ENCODE results near the gene BBX. TPM values are rescaled to one million over a fixed set of nuclear protein-coding genes. Genes with fewer than 3 reads are reported as not detected.

The BBX gene
- total and polyA plus RNA-seq, 2 of the 13 experiments (the other 11 are each of a cell fraction or from before 2014, with no cell fraction given), result 13.7 to 23.2 TPM

DNA sequence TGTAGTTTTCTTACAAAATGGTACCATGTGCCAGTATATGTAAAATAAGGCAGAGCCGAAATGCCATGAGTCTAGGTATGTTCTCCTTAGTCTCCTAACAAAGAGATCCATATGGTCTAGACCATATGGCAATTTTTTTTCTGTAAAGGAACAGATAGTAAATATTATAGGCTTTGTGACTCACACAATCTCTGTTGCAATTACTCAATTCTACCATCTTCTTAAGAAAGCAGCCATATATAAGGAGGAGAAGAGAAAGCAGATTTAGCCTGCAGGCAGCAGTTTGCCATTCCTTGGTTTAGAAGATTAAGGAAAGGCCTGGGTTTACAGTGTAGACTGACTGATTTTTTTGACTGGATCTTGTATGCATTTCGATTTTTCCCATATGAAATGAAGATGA lies 16.3 kb upstream of the BBX start (continued):
- TF ChIP-seq, protein P1, sequence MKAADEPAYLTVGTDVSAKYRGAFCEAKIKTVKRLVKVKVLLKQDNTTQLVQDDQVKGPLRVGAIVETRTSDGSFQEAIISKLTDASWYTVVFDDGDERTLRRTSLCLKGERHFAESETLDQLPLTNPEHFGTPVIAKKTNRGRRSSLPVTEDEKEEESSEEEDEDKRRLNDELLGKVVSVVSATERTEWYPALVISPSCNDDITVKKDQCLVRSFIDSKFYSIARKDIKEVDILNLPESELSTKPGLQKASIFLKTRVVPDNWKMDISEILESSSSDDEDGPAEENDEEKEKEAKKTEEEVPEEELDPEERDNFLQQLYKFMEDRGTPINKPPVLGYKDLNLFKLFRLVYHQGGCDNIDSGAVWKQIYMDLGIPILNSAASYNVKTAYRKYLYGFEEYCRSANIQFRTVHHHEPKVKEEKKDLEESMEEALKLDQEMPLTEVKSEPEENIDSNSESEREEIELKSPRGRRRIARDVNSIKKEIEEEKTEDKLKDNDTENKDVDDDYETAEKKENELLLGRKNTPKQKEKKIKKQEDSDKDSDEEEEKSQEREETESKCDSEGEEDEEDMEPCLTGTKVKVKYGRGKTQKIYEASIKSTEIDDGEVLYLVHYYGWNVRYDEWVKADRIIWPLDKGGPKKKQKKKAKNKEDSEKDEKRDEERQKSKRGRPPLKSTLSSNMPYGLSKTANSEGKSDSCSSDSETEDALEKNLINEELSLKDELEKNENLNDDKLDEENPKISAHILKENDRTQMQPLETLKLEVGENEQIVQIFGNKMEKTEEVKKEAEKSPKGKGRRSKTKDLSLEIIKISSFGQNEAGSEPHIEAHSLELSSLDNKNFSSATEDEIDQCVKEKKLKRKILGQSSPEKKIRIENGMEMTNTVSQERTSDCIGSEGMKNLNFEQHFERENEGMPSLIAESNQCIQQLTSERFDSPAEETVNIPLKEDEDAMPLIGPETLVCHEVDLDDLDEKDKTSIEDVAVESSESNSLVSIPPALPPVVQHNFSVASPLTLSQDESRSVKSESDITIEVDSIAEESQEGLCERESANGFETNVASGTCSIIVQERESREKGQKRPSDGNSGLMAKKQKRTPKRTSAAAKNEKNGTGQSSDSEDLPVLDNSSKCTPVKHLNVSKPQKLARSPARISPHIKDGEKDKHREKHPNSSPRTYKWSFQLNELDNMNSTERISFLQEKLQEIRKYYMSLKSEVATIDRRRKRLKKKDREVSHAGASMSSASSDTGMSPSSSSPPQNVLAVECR (CRISPR knock-in tag; IDR thresholded peaks at IDR 0.05; ENCODE audit: borderline replicate concordance), result no peak
- TF ChIP-seq BRCA1 (CRISPR knock-in tag; IDR thresholded peaks at IDR 0.05), result no peak
- TF ChIP-seq ZNF34 (CRISPR knock-in tag; IDR thresholded peaks at IDR 0.05; ENCODE audit: borderline replicate concordance), result no peak
- TF ChIP-seq SUZ12 (IDR thresholded peaks at IDR 0.05; ENCODE audit: low read depth, low read length), result no peak

DNA sequence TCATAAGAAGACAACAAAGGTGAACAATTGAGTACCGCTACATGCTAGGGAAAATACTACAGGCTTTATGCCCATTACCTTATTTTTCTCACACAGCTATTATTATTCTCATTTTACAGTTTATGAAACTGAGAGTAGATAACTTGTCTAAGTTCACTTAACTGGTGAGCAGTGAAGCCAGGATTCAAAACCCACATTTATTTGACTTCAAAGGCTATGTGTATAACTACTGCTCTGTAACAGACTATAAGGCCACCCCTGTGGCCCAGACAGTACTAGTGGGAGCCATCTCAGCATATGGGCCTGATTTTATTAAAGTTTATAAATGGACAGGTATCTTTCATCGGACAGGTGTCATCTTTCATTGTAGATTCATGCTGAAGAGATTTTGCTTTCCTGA lies 14.4 kb upstream of the BBX start:
- no peak overlapping the region for H3K4me2 ChIP-seq (ENCODE audit: low read depth, low read length)
- H3K4me3 ChIP-seq (replicated peaks in 1 of 3; ENCODE audit: insufficient read depth in 1 of 3, low read depth in 2 of 3, low read length in 3 of 3), result no peak overlapping the region
- BruUV-seq (replicated peaks), result no TSS peak
- H3K27ac ChIP-seq (ENCODE audit: extremely low read length, insufficient read depth, low read length), result no peak overlapping the region
- H3K9ac ChIP-seq (ENCODE audit: insufficient read depth, low read depth, low read length), result no peak overlapping the region
- no peaks in the 10 kb centered on the region; a peak in 1 of 5 replicates for H3K27me3 ChIP-seq (ENCODE audit: control insufficient read depth in 1 of 2, insufficient read depth in 2 of 2, low read length in 2 of 2)
- WGBS (ENCODE audit: low lambda C conversion rate), result 47% methylated on average over 2 of the region's 2 CpGs
- no peaks in the 10 kb centered on the region for H4K20me1 ChIP-seq (ENCODE audit: insufficient read depth, low read length)
- CTCF ChIA-PET (ENCODE audit: low intra/inter-chr PET ratio, low total read pairs), result no interaction called here
- POLR2A ChIA-PET, result no interaction called here
- intact Hi-C loops (cut with micrococcal nuclease; ENCODE audit: unreplicated experiment) (no loop called here), in situ Hi-C loops (cut with HindIII; ENCODE audit: extremely low pct_ligation_motif_present, low pct_unique_long_range_greater_than_20kb) (no loop called here)
- H3K9me3 ChIP-seq (ENCODE audit: low read length), result no peaks in the 10 kb centered on the region
- H3K4me1 ChIP-seq (ENCODE audit: insufficient read depth, low read length), result no peaks in the 10 kb centered on the region
- DNase-seq (ENCODE audit: low spot score), result no peak
- no peak for FAIRE-seq
- H2AFZ ChIP-seq (ENCODE audit: low read length), result no peak overlapping the region
- no peak for ATAC-seq
- no peaks in the 10 kb centered on the region for H3K79me2 ChIP-seq (ENCODE audit: insufficient read depth, low read length)
- H3K36me3 ChIP-seq (replicated peaks in 1 of 2; ENCODE audit: control insufficient read depth in 1 of 2, insufficient read depth in 2 of 2, low read length in 2 of 2), result no peaks in the 10 kb centered on the region
- TF ChIP-seq JUND (CRISPR knock-in tag; IDR thresholded peaks at IDR 0.05) (no peak), ZNF136 (CRISPR knock-in tag; IDR thresholded peaks at IDR 0.05; ENCODE audit: low read depth) (no peak), RBM22 (optimal IDR thresholded peaks at IDR 0.05; ENCODE audit: low read length) (no peak), TBL1XR1 (IDR thresholded peaks at IDR 0.05; ENCODE audit: borderline replicate concordance, low read length, partially characterized antibody) (no peak), ZNF143 (CRISPR knock-in tag; IDR thresholded peaks at IDR 0.05) (no peak), SMYD3 (CRISPR knock-in tag; IDR thresholded peaks at IDR 0.05) (no peak), HOXD1 (CRISPR knock-in tag; IDR thresholded peaks at IDR 0.05) (no peak), ZNF329 (CRISPR knock-in tag; IDR thresholded peaks at IDR 0.05; ENCODE audit: low read depth) (no peak), EED (CRISPR knock-in tag; IDR thresholded peaks at IDR 0.05) (no peak), SRY (CRISPR knock-in tag; IDR thresholded peaks at IDR 0.05) (no peak), SKI (IDR thresholded peaks at IDR 0.05; ENCODE audit: partially characterized antibody) (no peak)
- TF ChIP-seq, protein P2, sequence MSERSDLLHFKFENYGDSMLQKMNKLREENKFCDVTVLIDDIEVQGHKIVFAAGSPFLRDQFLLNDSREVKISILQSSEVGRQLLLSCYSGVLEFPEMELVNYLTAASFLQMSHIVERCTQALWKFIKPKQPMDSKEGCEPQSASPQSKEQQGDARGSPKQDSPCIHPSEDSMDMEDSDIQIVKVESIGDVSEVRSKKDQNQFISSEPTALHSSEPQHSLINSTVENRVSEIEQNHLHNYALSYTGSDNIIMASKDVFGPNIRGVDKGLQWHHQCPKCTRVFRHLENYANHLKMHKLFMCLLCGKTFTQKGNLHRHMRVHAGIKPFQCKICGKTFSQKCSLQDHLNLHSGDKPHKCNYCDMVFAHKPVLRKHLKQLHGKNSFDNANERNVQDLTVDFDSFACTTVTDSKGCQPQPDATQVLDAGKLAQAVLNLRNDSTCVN (CRISPR knock-in tag; IDR thresholded peaks at IDR 0.05; ENCODE audit: borderline replicate concordance), result no peak
- TF ChIP-seq, protein P3, sequence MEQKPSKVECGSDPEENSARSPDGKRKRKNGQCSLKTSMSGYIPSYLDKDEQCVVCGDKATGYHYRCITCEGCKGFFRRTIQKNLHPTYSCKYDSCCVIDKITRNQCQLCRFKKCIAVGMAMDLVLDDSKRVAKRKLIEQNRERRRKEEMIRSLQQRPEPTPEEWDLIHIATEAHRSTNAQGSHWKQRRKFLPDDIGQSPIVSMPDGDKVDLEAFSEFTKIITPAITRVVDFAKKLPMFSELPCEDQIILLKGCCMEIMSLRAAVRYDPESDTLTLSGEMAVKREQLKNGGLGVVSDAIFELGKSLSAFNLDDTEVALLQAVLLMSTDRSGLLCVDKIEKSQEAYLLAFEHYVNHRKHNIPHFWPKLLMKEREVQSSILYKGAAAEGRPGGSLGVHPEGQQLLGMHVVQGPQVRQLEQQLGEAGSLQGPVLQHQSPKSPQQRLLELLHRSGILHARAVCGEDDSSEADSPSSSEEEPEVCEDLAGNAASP (CRISPR knock-in tag; IDR thresholded peaks at IDR 0.05; ENCODE audit: borderline replicate concordance), result no peak
